GM18951 (cell line): ENCODE data around the gene CBX3.
A peak's percentile ranks its signal among the peaks of the same experiment; 100 is the strongest.

Experiments
- POLR2A ChIP-seq: IDR thresholded peaks from 4 replicates; pipeline ENCODE4 v1.6.1; 2011; ENCODE audit warnings: mild to moderate bottlenecking; ENCODE audit not compliant: insufficient read length, insufficient read depth; ENCODE audit errors: extremely low read depth
- in situ Hi-C: fragments of 300-500 bp; cut with MboI; formaldehyde crosslinking; loops from one replicate; pipeline ENCODE4 v1.12.0; 2022; ENCODE audit warnings: low sequenced_read_pairs, mixed read lengths, inconsistent platforms; ENCODE audit not compliant: unreplicated experiment

The CBX3 gene

DNA sequence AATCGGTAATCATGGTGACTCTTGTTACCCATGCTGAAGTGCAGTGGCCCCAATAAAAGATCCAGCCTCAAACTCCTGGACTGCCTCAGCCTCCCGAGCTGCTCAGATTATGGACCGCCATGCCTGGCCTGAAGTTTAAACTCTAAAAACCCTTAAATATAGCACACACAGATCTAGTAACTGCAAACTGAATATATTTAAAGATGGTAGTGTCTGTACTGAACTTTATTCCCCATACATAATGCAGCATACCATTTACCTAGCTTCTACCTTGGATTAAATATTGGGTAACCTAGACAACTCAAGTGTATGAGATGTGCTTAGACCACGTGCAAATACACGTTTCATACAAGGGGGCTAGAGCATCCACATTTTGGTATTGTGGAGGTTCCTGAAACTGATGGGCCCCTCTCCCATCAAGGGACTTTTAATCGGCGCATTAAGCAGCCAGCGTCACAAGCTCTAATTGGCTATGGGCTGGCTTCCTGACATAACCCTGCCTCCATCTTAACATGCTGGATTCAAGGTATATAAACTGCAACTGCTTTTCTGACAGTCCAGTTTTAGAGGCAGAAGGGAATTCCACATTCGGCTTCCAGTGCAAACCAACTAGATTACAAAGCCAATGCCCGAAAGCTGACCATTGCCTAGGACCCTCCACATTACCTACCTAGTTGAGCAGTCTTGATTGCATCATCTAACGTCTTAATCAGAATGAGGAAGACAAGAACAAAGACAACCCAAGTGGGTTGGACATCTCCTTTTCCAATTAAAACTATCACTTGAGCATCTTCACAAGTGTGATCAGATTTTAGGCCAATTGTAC, 14.0 kb upstream of the CBX3 start:
- in situ Hi-C loops, result no loop called here

DNA sequence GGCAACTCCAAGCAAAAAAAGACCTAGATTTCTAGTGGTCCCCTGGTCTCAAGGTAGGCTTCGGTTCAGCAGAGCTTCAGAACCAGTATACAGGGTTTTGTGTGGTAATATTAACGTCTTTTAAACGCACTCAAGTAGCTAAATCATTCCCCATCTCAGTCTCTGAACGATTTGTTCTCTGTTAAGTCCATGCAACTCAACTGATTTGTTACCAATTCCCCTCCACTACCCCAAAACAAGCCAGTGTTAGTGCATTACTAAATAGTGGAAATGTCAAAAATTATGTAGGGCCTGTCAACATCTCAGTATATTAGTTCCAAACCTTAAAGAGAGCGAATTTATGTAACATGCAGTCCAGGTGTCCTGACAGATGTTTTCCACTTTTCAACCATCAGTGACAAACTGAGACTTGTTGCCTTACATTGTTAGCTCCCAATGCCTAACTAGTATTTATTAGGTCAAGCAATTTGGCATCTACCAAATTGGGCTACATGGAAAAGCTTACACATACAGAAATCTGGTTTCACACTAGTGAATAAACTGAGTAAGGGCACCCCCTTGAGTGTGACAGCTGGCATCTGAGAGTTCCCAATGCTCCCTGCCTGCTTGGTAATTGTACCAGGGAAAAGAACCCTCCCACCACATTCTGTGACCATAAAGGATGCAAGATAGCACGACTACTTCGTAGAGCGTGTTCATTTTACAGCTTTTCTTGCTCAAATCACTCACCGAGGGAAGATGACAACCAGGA, 13.2 kb upstream of the CBX3 start:
- in situ Hi-C loops, result no loop called here
- TF ChIP-seq POLR2A, result peak; percentile 21

More for the DNA sequence above, 14.0 kb upstream of the CBX3 start:
- TF ChIP-seq POLR2A, result peak; percentile 51

DNA sequence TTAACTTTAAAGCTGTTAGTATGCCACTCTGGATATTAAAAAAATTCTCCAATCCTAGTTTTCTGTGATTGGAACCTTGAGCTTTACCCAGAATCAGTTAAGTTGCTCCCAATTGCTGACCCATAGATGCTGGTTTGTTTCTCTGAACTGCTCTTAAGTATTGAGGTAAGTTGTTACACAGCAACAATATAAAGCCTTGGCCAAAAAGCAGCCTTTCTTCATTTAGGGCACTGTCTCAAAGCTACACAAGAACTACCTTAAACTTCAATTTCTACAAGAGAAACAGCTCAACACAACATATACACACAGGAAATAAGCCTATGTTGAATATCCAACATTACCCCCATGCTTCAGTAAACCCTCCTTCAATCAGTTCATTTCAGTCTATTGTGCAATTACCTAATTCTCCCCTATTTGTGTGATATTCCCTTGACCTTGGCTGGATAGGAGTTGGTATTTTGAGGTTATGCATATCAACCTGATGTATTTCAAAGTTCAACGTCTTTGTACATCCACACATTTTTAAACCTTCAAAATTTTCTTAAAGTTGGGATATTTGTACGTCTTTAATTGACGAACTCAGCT, 12.5 kb upstream of the CBX3 start:
- no peak for TF ChIP-seq POLR2A
- in situ Hi-C loops, result no loop called here

DNA sequence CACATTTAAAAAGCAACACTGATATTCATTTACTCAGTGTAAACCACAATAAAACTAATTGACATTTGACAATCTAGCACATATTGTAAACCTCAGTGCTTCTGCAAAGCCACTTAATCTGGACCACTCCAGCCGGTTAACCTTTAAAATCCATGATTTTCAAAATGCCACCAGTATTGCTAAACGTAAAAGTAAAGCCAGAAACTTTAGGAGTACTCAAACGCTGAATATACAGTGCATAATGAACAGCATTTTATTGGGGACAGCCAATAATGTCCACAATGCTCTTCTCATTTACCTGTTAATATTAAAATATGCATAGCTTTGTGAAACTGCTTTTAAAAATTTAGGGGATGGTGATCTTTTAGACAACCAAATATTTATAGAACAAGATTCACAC, 11.8 kb upstream of the CBX3 start:
- in situ Hi-C loops, result loop anchor here (5.0 to 10.0 kb wide), 3 partner anchors 97 to 295 kb away; no protein-coding TSS in a partner anchor
- no peak for TF ChIP-seq POLR2A

DNA sequence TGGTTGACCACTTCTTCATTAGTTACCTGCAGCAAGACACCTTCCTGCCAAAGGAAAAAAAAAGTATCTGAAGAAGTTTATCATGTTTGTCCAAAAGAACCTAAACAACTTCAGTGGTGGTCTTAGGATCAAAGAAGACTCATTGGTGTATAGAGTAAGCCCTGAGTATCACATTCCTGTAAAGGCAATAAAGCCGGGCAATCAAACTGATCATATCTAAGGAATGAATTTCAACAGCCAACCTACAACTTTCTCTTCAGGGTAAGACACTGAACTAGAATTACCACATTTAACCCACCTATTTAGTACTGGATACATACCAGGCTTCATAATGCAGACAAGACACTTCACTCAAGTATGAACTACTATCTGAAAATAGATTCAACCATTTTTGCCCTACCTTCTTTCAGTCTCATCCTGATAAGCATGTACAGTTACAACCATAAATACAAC, 11.1 kb upstream of the CBX3 start:
- in situ Hi-C loops, result loop anchor here (5.0 to 10.0 kb wide), 3 partner anchors 98 to 296 kb away; no protein-coding TSS in a partner anchor
- TF ChIP-seq POLR2A, result no peak

DNA sequence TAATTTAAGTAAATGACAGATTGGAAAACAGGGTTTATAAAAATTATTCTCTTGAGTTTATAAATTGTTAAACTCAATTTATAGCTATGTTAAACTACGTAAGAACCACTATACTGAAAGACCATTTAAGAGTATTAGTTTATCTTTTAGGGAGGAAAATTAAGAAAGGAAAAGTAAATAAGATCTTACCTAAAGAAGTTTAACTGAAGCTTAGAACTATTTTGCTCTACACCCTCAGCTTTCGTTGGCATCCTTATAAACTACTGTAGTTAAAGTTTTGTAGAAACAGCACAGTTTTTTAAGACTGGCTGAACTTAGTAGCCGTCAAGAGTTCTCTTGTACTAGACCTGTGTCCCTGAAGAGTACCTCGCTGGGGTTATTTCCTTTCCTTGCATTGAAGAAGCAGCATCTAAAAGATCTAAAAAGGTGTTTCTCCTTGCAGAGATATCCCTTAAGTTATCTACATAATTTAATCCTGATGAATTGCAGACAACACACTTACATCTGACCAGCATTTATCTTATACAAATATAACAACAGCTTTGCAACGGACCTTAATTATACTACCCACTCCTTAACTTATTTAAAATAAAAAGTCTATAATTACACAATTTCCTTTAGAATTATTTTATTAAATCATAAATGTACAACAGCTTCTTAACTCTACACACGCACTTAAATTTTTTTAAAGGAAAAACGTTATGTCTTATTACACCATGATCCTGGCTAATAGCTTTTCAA, 10.1 kb upstream of the CBX3 start:
- in situ Hi-C loops, result loop anchor here (5.0 to 10.0 kb wide), 3 partner anchors 99 to 297 kb away; no protein-coding TSS in a partner anchor
- TF ChIP-seq POLR2A, result no peak

DNA sequence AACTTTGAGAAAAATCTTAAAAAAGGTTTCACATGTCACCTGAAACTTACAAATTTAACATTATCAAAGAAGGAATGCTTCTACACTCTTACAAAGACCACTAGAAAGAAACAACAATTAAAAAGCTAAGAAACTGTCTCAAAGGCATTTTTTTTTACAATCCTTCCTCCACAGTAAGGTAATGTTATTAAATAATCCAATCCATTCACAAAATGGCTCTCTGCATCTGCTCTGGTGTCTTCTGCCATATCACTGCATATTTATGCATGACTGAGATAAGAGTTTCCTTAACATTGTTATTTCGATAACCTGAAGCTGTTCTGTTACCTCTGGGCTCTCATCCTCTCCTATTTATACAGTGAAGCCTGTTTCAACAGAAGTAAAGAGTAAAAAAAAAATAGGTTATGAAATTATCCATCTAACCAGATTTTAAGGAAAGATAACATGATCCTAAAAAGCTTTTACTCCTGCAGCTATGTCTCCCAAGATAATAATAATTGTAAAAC, 9.5 kb upstream of the CBX3 start:
- in situ Hi-C loops, result loop anchor here (5.0 to 10.0 kb wide), 3 partner anchors 100 to 297 kb away; no protein-coding TSS in a partner anchor

DNA sequence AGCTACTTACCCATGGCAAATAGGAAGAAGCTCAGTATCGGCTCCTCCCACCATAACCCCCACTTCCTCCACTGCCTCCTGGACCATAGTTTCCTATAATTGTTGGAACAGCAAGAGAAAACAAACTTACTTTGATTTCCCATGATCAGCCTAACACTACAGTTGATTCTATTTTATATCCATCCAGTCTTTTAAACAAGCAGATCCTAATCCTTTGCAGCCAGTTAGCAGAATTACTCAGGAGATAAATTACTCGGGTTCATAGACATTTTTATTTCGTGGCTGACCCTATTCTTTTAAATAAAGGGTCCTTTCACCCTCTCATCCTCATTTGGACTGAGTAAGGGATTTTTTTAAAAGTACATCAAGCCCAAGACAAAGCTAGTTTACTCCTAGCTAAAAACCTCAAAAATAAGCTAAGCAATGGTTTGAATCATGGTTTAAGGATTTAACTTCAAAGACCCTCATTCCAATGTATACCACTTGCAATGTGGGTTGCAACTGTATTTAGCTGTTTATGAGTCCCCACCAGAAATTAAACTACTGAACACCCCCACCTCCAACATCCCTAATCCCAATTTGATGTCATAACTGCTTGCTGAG, 9.0 kb upstream of the CBX3 start:
- TF ChIP-seq POLR2A, result peak; percentile 27
- in situ Hi-C loops, result loop anchor here (5.0 to 10.0 kb wide), 3 partner anchors 100 to 298 kb away; no protein-coding TSS in a partner anchor

More for the DNA sequence above, 9.5 kb upstream of the CBX3 start:
- no peak for TF ChIP-seq POLR2A

DNA sequence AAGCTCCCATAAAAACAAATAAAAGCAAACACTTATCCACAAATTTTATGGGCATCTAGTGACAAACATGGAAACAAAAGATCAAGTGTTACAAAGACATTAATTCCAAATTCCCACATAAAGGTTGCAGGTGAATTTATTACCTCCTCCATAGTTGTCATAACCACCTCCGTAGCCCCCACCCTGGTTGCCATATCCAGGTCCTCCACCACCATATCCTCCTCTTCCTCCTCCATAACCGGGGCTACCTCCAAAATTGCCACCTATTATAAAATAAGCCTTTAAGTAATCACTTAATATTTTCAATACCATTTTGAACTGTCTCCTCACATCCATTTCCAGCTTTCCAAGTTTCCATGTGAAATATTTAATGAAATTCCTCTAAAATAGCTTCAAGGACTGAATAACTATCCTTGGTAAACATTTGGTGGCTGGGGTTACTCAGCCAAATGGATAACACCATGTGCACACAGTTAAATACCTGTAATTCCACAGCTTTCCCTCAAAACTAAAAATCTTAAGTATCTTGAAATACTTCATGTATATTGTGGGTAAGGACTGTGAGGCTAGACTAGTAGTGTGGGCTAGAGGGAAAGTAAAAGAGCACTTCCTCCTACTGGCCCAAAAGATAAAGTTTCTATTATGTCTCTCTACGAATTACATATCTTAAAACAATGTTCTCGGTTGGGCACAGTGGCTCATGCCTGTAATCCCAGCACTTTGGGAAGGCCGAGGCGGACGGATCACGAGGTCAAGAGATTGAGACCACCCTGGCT, 7.9 kb upstream of the CBX3 start:
- in situ Hi-C loops, result loop anchor here (5.0 to 10.0 kb wide), 3 partner anchors 101 to 299 kb away; no protein-coding TSS in a partner anchor
- TF ChIP-seq POLR2A, result no peak

DNA sequence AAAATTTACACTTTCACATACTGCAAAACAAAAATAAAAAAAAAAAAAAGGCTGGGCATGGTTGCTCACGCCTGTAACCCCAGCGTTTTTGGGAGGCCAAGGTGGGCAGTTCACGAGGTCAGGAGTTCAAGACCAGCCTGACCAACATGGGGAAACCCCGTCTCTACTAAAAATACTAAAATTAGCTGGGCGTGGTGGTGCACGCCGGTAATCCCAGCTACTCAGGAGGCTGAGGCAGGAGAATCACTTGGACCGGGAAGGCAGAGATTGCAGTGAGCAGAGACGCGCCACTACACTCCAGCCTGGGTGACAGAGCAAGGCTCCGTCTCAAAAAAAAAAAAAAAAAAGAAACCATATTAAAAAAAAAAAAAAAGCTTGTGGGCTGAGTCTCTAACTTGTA, 6.8 kb upstream of the CBX3 start:
- in situ Hi-C loops, result loop anchor here (5.0 to 10.0 kb wide), 3 partner anchors 102 to 300 kb away; no protein-coding TSS in a partner anchor

DNA sequence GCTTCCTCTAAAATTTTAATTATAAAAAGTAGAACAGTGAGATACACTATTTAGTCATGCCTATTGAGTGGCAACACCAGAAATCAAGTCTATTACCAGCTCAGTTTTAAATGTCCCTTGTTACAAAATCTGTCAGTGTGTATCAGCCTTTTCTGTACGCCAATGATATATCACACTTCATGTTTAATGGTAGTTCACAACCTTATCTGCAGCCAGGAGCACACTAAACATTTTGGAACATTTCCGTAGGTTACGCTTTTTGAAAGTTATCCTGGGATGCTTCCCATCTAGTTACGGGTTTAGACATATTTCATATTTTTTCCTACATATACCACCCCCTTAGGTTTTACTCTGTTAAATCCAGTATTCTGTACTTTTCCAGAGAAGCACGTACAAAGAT, 6.4 kb upstream of the CBX3 start:
- TF ChIP-seq POLR2A, result no peak
- in situ Hi-C loops, result loop anchor here (10.0 kb wide), 2 partner anchors 170 to 300 kb away; no protein-coding TSS in a partner anchor
